Measurements from ENCODE around the gene ETV6.

- no peak for TF ChIP-seq EZH2 (IDR thresholded peaks at IDR 0.05; ENCODE audit: low read depth, low read length, severe bottlenecking)
- no peak for TF ChIP-seq EP300 (IDR thresholded peaks at IDR 0.05; ENCODE audit: borderline replicate concordance in 1 of 2, low read depth in 2 of 2, low read length in 2 of 2)
- no peak for TF ChIP-seq POLR2A (IDR thresholded peaks at IDR 0.05; ENCODE audit: control extremely low read depth in 1 of 2, low read depth in 2 of 2, low read length in 2 of 2)
Measured at GRCh38 chr12:11628353-11628752, 21.1 kb upstream of the ETV6 start.

All from H1 (cell line).